GM12878 (cell line): ENCODE results near the gene SEM1. TPM values are rescaled to one million over a fixed set of nuclear protein-coding genes. Genes with fewer than 3 reads are reported as not detected.

ENCODE experiments used
- BMI1 ChIP-seq: fragments of 450-650 bp; IDR thresholded peaks from 2 replicates; pipeline ENCODE4 v1.6.1; 2016; ENCODE audit warnings: mild to moderate bottlenecking, moderate library complexity, borderline replicate concordance
- EP300 ChIP-seq, 2 experiments: fragments of 150-350 bp in 1 of 2; IDR thresholded peaks; 2 replicates each; pipeline ENCODE4 v1.6.1; 2011 to 2012; ENCODE audit warnings: low read depth in 2 of 2, low read length in 2 of 2, borderline replicate concordance in 1 of 2, improper control_type of control experiment in 1 of 2, inconsistent platforms in 1 of 2; ENCODE audit not compliant: control insufficient read depth in 1 of 2
- EZH2 ChIP-seq: IDR thresholded peaks from 2 replicates; pipeline ENCODE4 v1.6.1; 2012; ENCODE audit warnings: low read depth, mild to moderate bottlenecking, control low read depth, inconsistent platforms, low read length, borderline replicate concordance; ENCODE audit not compliant: control insufficient read depth
- JUNB ChIP-seq: IDR thresholded peaks from 2 replicates; pipeline ENCODE4 v1.6.1; 2016; ENCODE audit warnings: antibody characterized with exemption, mild to moderate bottlenecking
- NFXL1 ChIP-seq: fragments of 450-650 bp; IDR thresholded peaks from 2 replicates; pipeline ENCODE4 v1.6.1; 2017; ENCODE audit warnings: antibody characterized with exemption, mild to moderate bottlenecking, borderline replicate concordance
- RAD21 ChIP-seq: IDR thresholded peaks from 2 replicates; pipeline ENCODE4 v1.6.1; 2011; ENCODE audit warnings: mild to moderate bottlenecking, low read depth, low read length, moderate library complexity; ENCODE audit not compliant: insufficient read depth
- RFX5 ChIP-seq: IDR thresholded peaks from 2 replicates; pipeline ENCODE4 v1.6.1; 2011; ENCODE audit warnings: low read depth, low read length, improper control_type of control experiment
- SRF ChIP-seq, 2 experiments: IDR thresholded peaks; 2 replicates each; pipeline ENCODE4 v1.6.1; 2011; ENCODE audit warnings: low read depth in 2 of 2, low read length in 2 of 2, mild to moderate bottlenecking in 1 of 2, moderate library complexity in 1 of 2
- TBL1XR1 ChIP-seq: IDR thresholded peaks from 2 replicates; pipeline ENCODE4 v1.6.1; 2012; ENCODE audit warnings: low read depth, low read length, improper control_type of control experiment
- ZNF592 ChIP-seq: fragments of 450-650 bp; IDR thresholded peaks from 2 replicates; pipeline ENCODE4 v1.6.1; 2017; ENCODE audit warnings: mild to moderate bottlenecking, moderate library complexity
- ZSCAN29 ChIP-seq: fragments of 450-650 bp; IDR thresholded peaks from 2 replicates; pipeline ENCODE4 v1.6.1; 2017; ENCODE audit warnings: mild to moderate bottlenecking, moderate library complexity
- polyA plus RNA-seq, 11 experiments: library from polyadenylated mRNA; depleted of rRNA in 4 of 11; unstranded in 6 of 11; stranded (reverse) in 5 of 11; fragments of >200 nt; fragmentation: Nextera tagmentation in 4 of 11; fragmentation: Illumina TruSeq in 1 of 11; extraction: Ambion mirVana in 4 of 11; extraction: Trizol in 1 of 11; gene quantifications; 1 replicate in 1 of 11; 2 replicates in 10 of 11; pipeline versions ENCODE4 v1.2.1 to v1.2.3, GENCODE V29; 2011 to 2016; ENCODE audit warnings: inconsistent platforms in 2 of 11, missing spikeins in 2 of 11, low read depth in 1 of 11
- total RNA-seq, 4 experiments: library from RNA; depleted of rRNA in 3 of 4; stranded (reverse); fragments of >200 nt in 3 of 4; fragmentation: Illumina TruSeq in 1 of 4; extraction: Trizol in 1 of 4; gene quantifications; 2 replicates each; pipeline versions ENCODE4 v1.2.1 to v1.2.3, GENCODE V29; 2013 to 2021
- TF ChIP-seq, protein P1 (sequence below): fragments of 450-650 bp; formaldehyde crosslinking; IDR thresholded peaks from 2 replicates; pipeline ENCODE4 v1.5.0; 2022; ENCODE audit warnings: mild to moderate bottlenecking, missing genetic modification characterization
- TF ChIP-seq, protein P2 (sequence below): IDR thresholded peaks from 2 replicates; pipeline ENCODE4 v1.6.1; 2012; ENCODE audit warnings: mild to moderate bottlenecking, low read depth, low read length
- TF ChIP-seq, protein P3 (sequence below), 3 experiments: IDR thresholded peaks in 2 of 3; conservative IDR thresholded peaks in 1 of 3; 2 replicates each; pipeline ENCODE4 v1.5.1; 2011; ENCODE audit warnings: low read depth in 3 of 3, low read length in 3 of 3, mild to moderate bottlenecking in 3 of 3, control low read depth in 2 of 3, moderate library complexity in 2 of 3, inconsistent platforms in 1 of 3, mixed read lengths in 1 of 3; ENCODE audit not compliant: control insufficient read depth in 2 of 3, insufficient read depth in 1 of 3; ENCODE audit errors: extremely low read depth in 1 of 3

Gene SEM1
- total and polyA plus RNA-seq, 10 of the 15 experiments (the other 5 are each of a cell fraction or from before 2014, with no cell fraction given) = 44.6 to 606 (median 356) TPM

DNA sequence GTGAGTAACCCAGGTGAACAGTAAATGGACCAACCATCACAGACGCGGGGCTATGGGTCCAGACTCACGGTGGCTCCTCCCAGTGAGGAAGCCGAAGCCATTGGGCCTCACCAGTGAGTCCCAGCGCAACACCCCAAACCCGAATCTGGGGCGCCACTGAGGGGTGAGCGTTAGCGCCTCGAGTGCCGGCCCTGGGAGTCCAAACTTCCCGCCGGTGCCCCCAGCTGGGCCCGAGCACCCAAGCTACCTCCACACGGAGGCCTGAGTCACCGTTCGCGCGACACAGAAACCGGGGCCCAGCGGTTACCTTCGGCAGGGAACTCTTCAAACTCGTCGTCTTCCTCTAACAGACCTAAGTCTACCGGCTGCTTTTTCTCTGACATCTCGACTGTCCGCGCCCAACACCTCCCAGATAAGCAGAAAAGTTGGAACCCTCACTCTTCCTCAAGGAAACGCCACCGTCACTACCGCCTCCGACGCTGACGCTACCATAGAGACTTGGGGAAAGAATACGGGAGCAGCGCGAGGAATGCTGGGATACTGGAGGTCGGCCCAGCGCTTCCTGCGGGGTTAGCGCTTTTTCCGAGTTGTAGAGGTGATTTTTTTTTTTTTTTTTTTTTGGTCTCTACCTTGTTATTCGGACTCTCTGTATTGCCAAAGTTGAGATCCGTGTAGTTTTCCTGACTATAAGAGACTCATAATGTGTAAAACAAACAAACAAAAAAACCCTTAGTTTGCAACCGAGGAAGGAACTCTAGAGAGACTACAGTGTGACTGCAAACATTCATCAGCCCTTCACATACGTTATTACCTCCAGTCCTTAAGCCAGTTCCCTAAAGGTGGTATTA, at the start of gene SEM1 (continued):
- TF ChIP-seq RFX5 (0 out of 2 replicates have a peak, but pooled peaks have one; percentile 20), SRF (IDR thresholded peaks at IDR 0.05; ENCODE audit: low read depth in 2 of 2, low read length in 2 of 2) (no peak), RAD21 (no peak), BMI1 (no peak), JUNB (no peak), EZH2 (no peak), ZNF592 (no peak), NFXL1 (no peak), TBL1XR1 (no peak), ZSCAN29 (no peak), EP300 (IDR thresholded peaks at IDR 0.05; ENCODE audit: borderline replicate concordance in 1 of 2, control insufficient read depth in 1 of 2, low read depth in 2 of 2, low read length in 2 of 2) (no peak)
- TF ChIP-seq, protein P1, sequence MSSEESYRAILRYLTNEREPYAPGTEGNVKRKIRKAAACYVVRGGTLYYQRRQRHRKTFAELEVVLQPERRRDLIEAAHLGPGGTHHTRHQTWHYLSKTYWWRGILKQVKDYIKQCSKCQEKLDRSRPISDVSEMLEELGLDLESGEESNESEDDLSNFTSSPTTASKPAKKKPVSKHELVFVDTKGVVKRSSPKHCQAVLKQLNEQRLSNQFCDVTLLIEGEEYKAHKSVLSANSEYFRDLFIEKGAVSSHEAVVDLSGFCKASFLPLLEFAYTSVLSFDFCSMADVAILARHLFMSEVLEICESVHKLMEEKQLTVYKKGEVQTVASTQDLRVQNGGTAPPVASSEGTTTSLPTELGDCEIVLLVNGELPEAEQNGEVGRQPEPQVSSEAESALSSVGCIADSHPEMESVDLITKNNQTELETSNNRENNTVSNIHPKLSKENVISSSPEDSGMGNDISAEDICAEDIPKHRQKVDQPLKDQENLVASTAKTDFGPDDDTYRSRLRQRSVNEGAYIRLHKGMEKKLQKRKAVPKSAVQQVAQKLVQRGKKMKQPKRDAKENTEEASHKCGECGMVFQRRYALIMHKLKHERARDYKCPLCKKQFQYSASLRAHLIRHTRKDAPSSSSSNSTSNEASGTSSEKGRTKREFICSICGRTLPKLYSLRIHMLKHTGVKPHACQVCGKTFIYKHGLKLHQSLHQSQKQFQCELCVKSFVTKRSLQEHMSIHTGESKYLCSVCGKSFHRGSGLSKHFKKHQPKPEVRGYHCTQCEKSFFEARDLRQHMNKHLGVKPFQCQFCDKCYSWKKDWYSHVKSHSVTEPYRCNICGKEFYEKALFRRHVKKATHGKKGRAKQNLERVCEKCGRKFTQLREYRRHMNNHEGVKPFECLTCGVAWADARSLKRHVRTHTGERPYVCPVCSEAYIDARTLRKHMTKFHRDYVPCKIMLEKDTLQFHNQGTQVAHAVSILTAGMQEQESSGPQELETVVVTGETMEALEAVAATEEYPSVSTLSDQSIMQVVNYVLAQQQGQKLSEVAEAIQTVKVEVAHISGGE (CRISPR knock-in tag) = no peak
- TF ChIP-seq, protein P2, sequence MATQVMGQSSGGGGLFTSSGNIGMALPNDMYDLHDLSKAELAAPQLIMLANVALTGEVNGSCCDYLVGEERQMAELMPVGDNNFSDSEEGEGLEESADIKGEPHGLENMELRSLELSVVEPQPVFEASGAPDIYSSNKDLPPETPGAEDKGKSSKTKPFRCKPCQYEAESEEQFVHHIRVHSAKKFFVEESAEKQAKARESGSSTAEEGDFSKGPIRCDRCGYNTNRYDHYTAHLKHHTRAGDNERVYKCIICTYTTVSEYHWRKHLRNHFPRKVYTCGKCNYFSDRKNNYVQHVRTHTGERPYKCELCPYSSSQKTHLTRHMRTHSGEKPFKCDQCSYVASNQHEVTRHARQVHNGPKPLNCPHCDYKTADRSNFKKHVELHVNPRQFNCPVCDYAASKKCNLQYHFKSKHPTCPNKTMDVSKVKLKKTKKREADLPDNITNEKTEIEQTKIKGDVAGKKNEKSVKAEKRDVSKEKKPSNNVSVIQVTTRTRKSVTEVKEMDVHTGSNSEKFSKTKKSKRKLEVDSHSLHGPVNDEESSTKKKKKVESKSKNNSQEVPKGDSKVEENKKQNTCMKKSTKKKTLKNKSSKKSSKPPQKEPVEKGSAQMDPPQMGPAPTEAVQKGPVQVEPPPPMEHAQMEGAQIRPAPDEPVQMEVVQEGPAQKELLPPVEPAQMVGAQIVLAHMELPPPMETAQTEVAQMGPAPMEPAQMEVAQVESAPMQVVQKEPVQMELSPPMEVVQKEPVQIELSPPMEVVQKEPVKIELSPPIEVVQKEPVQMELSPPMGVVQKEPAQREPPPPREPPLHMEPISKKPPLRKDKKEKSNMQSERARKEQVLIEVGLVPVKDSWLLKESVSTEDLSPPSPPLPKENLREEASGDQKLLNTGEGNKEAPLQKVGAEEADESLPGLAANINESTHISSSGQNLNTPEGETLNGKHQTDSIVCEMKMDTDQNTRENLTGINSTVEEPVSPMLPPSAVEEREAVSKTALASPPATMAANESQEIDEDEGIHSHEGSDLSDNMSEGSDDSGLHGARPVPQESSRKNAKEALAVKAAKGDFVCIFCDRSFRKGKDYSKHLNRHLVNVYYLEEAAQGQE = no peak
- TF ChIP-seq, protein P3, sequence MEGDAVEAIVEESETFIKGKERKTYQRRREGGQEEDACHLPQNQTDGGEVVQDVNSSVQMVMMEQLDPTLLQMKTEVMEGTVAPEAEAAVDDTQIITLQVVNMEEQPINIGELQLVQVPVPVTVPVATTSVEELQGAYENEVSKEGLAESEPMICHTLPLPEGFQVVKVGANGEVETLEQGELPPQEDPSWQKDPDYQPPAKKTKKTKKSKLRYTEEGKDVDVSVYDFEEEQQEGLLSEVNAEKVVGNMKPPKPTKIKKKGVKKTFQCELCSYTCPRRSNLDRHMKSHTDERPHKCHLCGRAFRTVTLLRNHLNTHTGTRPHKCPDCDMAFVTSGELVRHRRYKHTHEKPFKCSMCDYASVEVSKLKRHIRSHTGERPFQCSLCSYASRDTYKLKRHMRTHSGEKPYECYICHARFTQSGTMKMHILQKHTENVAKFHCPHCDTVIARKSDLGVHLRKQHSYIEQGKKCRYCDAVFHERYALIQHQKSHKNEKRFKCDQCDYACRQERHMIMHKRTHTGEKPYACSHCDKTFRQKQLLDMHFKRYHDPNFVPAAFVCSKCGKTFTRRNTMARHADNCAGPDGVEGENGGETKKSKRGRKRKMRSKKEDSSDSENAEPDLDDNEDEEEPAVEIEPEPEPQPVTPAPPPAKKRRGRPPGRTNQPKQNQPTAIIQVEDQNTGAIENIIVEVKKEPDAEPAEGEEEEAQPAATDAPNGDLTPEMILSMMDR (IDR thresholded peaks at IDR 0.05 in 2 of 3, conservative IDR thresholded peaks at IDR 0.05 in 1 of 3; ENCODE audit: control insufficient read depth in 2 of 3, extremely low read depth in 1 of 3, insufficient read depth in 1 of 3, low read depth in 3 of 3, low read length in 3 of 3) = no peak
